Kidney epithelial cell (primary cell): ENCODE results near the gene AP5B1. TPM values are rescaled to one million over a fixed set of nuclear protein-coding genes. Genes with fewer than 3 reads are reported as not detected.

Experiments
- DNase-seq: peaks from one replicate; pipeline ENCODE4 v3.0.0-alpha.2; 2010; ENCODE audit warnings: low read depth
- H3K27me3 ChIP-seq: 2 replicates; pipeline ENCODE4 v1.6.0; 2011; ENCODE audit warnings: low read length; ENCODE audit not compliant: control insufficient read depth, insufficient read depth
- H3K36me3 ChIP-seq: 2 replicates; pipeline ENCODE4 v1.5.1; 2011; ENCODE audit warnings: low read length; ENCODE audit not compliant: control insufficient read depth, insufficient read depth
- H3K4me3 ChIP-seq: 2 replicates; pipeline ENCODE4 v1.5.1; 2011; ENCODE audit warnings: low read depth, mild to moderate bottlenecking, control low read depth, low read length
- CTCF ChIP-seq: IDR thresholded peaks from 2 replicates; pipeline ENCODE4 v1.5.1; 2011; ENCODE audit warnings: mild to moderate bottlenecking, moderate library complexity, low read length, control low read depth, inconsistent platforms; ENCODE audit not compliant: insufficient read depth, poor library complexity, severe bottlenecking
- total RNA-seq: library from RNA; depleted of rRNA; stranded (reverse); fragments of >200 nt; gene quantifications from 2 replicates; pipeline ENCODE4 v1.2.3, GENCODE V29; 2015

AP5B1 gene
- total RNA-seq, 1 donor from 2014 or later, result 21.7 TPM

- no peak for DNase-seq
- H3K4me3 ChIP-seq, result no peak overlapping the region
- no peaks in the 10 kb centered on the region for H3K27me3 ChIP-seq
- no peak for TF ChIP-seq CTCF
- H3K36me3 ChIP-seq, result no peaks in the 10 kb centered on the region
Measured at GRCh38 chr11:65778431-65778900, 2.3 kb downstream of the AP5B1 start.

GRCh38 chr11:65777821-65778361 lies 2.9 kb downstream of the AP5B1 start:
- no peak for DNase-seq
- TF ChIP-seq CTCF, result no peak
- Histone ChIP-seq H3K27me3 (no peaks in the 10 kb centered on the region), H3K36me3 (no peaks in the 10 kb centered on the region), H3K4me3 (no peak overlapping the region)

GRCh38 chr11:65777241-65777640 lies 3.5 kb downstream of the AP5B1 start:
- no peak for DNase-seq
- TF ChIP-seq CTCF, result no peak
- H3K27me3 ChIP-seq, result no peaks in the 10 kb centered on the region
- H3K36me3 ChIP-seq, result no peaks in the 10 kb centered on the region
- H3K4me3 ChIP-seq, result no peak overlapping the region

GRCh38 chr11:65776710-65777141 lies 4.0 kb downstream of the AP5B1 start:
- DNase-seq, result no peak
- no peak for TF ChIP-seq CTCF
- Histone ChIP-seq H3K36me3 (no peaks in the 10 kb centered on the region), H3K27me3 (no peaks in the 10 kb centered on the region), H3K4me3 (no peak overlapping the region)

- DNase-seq, result no peak
- no peaks in the 10 kb centered on the region for H3K36me3 ChIP-seq
- no peak overlapping the region for H3K4me3 ChIP-seq
- no peaks in the 10 kb centered on the region for H3K27me3 ChIP-seq
- no peak for TF ChIP-seq CTCF
Measured at GRCh38 chr11:65776196-65776595, 4.6 kb downstream of the AP5B1 start.
